AG09319 (cell line): ENCODE results near the gene NDUFC1.
A peak's percentile ranks its signal among the peaks of the same experiment; 100 is the strongest.

Experiments used
- DNase-seq: peaks from one replicate; pipeline ENCODE4 v3.0.0-alpha.2; 2010; ENCODE audit warnings: low read depth; ENCODE audit errors: extremely low read depth
- CTCF ChIP-seq: IDR thresholded peaks from 2 replicates; pipeline ENCODE4 v1.5.1; 2011; ENCODE audit warnings: low read depth, mild to moderate bottlenecking, inconsistent platforms, low read length, moderate library complexity

Gene NDUFC1

GRCh38 chr4:139245590-139245989 is 56.7 kb downstream of the NDUFC1 start:
- DNase-seq, result no peak
- no peak for TF ChIP-seq CTCF

- DNase-seq, result peak; percentile 97
- TF ChIP-seq CTCF, result no peak
Observed at GRCh38 chr4:139243448-139244365, 58.6 kb downstream of the NDUFC1 start.

- DNase-seq, result no peak
- no peak for TF ChIP-seq CTCF
Observed at GRCh38 chr4:139242511-139243051, 59.7 kb downstream of the NDUFC1 start.

GRCh38 chr4:139241784-139242151 is 60.5 kb downstream of the NDUFC1 start:
- no peak for DNase-seq
- TF ChIP-seq CTCF, result no peak

GRCh38 chr4:139241086-139241783 is 61.0 kb downstream of the NDUFC1 start:
- DNase-seq, result no peak
- no peak for TF ChIP-seq CTCF
